Breast epithelium (tissue), 3 donors: Measurements from ENCODE around the gene SERPINB2.

ENCODE experiments used
- CTCF ChIP-seq, 3 donors: fragments of 450-650 bp; IDR thresholded peaks; one replicate each; pipeline ENCODE4 v1.5.1; 2016 to 2017; ENCODE audit warnings: antibody characterized with exemption in 3 of 3, mild to moderate bottlenecking in 3 of 3, moderate library complexity in 3 of 3
- POLR2AphosphoS5 ChIP-seq, 3 donors: sonication (generic); formaldehyde crosslinking; IDR thresholded peaks; one replicate each; pipeline ENCODE4 v1.6.1; 2017; ENCODE audit warnings: antibody characterized with exemption in 3 of 3

- TF ChIP-seq CTCF (IDR thresholded peaks at IDR 0.05) (no peak), POLR2AphosphoS5 (IDR thresholded peaks at IDR 0.05) (no peak)
These were observed 9.6 kb downstream of the SERPINB2 start for GRCh38 chr18:63897072-63897471.
